Osteoblast (primary cell): ENCODE data around the gene MBTD1. TPM values are rescaled to one million over a fixed set of nuclear protein-coding genes. Genes with fewer than 3 reads are reported as not detected.

Source experiments
- DNase-seq: peaks from one replicate; pipeline ENCODE4 v3.0.0; 2011; ENCODE audit warnings: low spot score, mixed read lengths; ENCODE audit not compliant: insufficient read length; ENCODE audit errors: missing footprints
- H2AFZ ChIP-seq: 2 replicates; pipeline ENCODE4 v1.6.0; 2011; ENCODE audit warnings: mild to moderate bottlenecking, low read length
- H3K27ac ChIP-seq: 2 replicates; pipeline ENCODE4 v1.5.1; 2011; ENCODE audit warnings: mild to moderate bottlenecking, low read depth, low read length, moderate library complexity
- H3K27me3 ChIP-seq: 2 replicates; pipeline ENCODE4 v1.6.0; 2012; ENCODE audit warnings: mild to moderate bottlenecking, control low read depth, inconsistent platforms, low read length, moderate library complexity; ENCODE audit not compliant: insufficient read depth
- H3K36me3 ChIP-seq: 2 replicates; pipeline ENCODE4 v1.5.1; 2011; ENCODE audit warnings: mild to moderate bottlenecking, low read length, control low read depth, moderate library complexity; ENCODE audit not compliant: insufficient read depth
- H3K4me1 ChIP-seq: 2 replicates; pipeline ENCODE4 v1.5.1; 2011; ENCODE audit warnings: mild to moderate bottlenecking, low read length, control low read depth, moderate library complexity; ENCODE audit not compliant: insufficient read depth
- H3K4me2 ChIP-seq: 2 replicates; pipeline ENCODE4 v1.6.0; 2011; ENCODE audit warnings: mild to moderate bottlenecking, low read length; ENCODE audit not compliant: insufficient read depth
- H3K4me3 ChIP-seq: fragments of 200-600 bp; sonication (generic); 3 replicates; pipeline ENCODE4 v1.5.1; 2012; ENCODE audit warnings: mild to moderate bottlenecking, low read length, inconsistent platforms; ENCODE audit not compliant: insufficient read depth
- H3K79me2 ChIP-seq: 2 replicates; pipeline ENCODE4 v1.6.0; 2012; ENCODE audit warnings: mild to moderate bottlenecking, low read length, control low read depth, inconsistent platforms; ENCODE audit not compliant: insufficient read depth
- H3K9me3 ChIP-seq: 2 replicates; pipeline ENCODE4 v1.5.1; 2011; ENCODE audit warnings: low read depth, low read length, control low read depth
- H4K20me1 ChIP-seq: 2 replicates; pipeline ENCODE4 v1.6.0; 2012; ENCODE audit warnings: mild to moderate bottlenecking, low read length, control low read depth; ENCODE audit not compliant: insufficient read depth
- CTCF ChIP-seq: IDR thresholded peaks from 2 replicates; pipeline ENCODE4 v1.5.1; 2011; ENCODE audit warnings: mild to moderate bottlenecking, low read depth, low read length, moderate library complexity; ENCODE audit errors: extremely low read depth
- total RNA-seq: library from RNA; depleted of rRNA; stranded (reverse); fragments of >200 nt; gene quantifications from 2 replicates; pipeline ENCODE4 v1.2.3, GENCODE V29; 2012

The MBTD1 gene
- total RNA-seq, 1 donor: 16.3 TPM

GRCh38 chr17:51263006-51263405 lies 3.2 kb upstream of the MBTD1 start:
- no peak for DNase-seq
- Histone ChIP-seq H4K20me1 (peaks cover 24% of the 10 kb centered on the region), H3K36me3 (peaks cover 37% of the 10 kb centered on the region), H3K79me2 (peaks cover 84% of the 10 kb centered on the region), H3K9me3 (no peaks in the 10 kb centered on the region), H2AFZ (no peak overlapping the region), H3K4me2 (no peak overlapping the region), H3K4me1 (peaks cover 18% of the 10 kb centered on the region), H3K4me3 (no peak overlapping the region), H3K27ac (peak overlapping the region; percentile 3), H3K27me3 (no peaks in the 10 kb centered on the region)
- TF ChIP-seq CTCF: no peak

- H3K4me3 ChIP-seq: peak overlapping the region; percentile 86
- peak overlapping the region; percentile 98 for H3K4me2 ChIP-seq
- peaks cover 24% of the 10 kb centered on the region for H3K4me1 ChIP-seq
- H3K79me2 ChIP-seq: peaks cover 89% of the 10 kb centered on the region
- H3K27ac ChIP-seq: peak overlapping the region; percentile 100
- peaks cover 23% of the 10 kb centered on the region for H3K36me3 ChIP-seq
- H2AFZ ChIP-seq: peak overlapping the region; percentile 91
- TF ChIP-seq CTCF: no peak
- no peaks in the 10 kb centered on the region for H3K9me3 ChIP-seq
- DNase-seq: peak; percentile 60
- H4K20me1 ChIP-seq: peaks cover 24% of the 10 kb centered on the region
- H3K27me3 ChIP-seq: no peaks in the 10 kb centered on the region
Measured at GRCh38 chr17:51261024-51261963, 1.4 kb upstream of the MBTD1 start.

DNA sequence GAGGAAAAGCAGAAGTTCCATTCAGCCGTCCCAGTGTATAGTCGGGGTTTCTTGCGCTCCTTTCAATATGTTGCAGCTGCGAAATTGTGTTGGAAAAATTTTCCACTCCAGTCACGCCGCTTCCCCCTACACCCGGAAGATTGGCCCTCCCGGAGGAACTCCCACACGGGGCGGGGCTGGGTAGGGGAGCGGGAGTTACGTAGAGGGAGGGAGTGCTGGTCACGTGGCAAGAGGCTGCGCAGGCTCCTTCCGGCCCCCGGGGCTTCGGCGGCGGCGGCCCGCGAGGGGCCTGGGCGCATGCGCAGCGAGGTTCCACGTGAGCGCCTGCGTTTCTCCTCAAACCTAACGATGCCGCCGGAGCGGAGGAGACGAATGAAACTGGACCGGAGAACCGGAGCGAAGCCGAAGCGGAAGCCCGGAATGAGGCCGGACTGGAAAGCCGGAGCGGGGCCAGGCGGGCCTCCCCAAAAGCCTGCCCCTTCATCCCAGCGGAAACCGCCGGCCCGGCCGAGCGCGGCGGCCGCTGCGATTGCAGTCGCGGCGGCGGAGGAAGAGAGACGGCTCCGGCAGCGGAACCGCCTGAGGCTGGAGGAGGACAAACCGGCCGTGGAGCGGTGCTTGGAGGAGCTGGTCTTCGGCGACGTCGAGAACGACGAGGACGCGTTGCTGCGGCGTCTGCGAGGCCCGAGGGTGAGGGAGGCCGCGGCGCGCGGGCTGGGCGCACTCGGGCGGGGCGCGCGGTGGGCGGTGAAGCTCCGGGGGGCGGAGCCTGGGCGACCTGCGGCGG lies 581 bp upstream of the MBTD1 start, which contains the start of gene UTP18:
TSS of gene UTP18 (plus strand) at position 310 of the 787 bp plus-strand sequence. CDS start at position 349, 39 bp downstream.
- H3K79me2 ChIP-seq: peaks cover 91% of the 10 kb centered on the region
- H3K4me1 ChIP-seq: peaks cover 24% of the 10 kb centered on the region
- peak within 1 kb of the TSS; percentile 98 for H3K4me2 ChIP-seq
- H3K36me3 ChIP-seq: peaks cover 15% of the 10 kb centered on the region
- H3K4me3 ChIP-seq: peak within 1 kb of the TSS; percentile 86
- no peak for TF ChIP-seq CTCF
- H3K27ac ChIP-seq: peak within 1 kb of the TSS; percentile 100
- no peaks in the 10 kb centered on the region for H3K9me3 ChIP-seq
- no peaks in the 10 kb centered on the region for H3K27me3 ChIP-seq
- peak within 1 kb of the TSS; percentile 96 for H2AFZ ChIP-seq
- peak; percentile 99 for DNase-seq
- peaks cover 24% of the 10 kb centered on the region for H4K20me1 ChIP-seq
